HCT116 (cell line): ENCODE data around the gene PRDM7.

Source experiments
- ELF1 ChIP-seq: IDR thresholded peaks from 2 replicates; pipeline ENCODE4 v1.6.1; 2012; ENCODE audit warnings: low read depth, borderline replicate concordance
- EZH2 ChIP-seq: fragments of 200-600 bp; sonication (generic); IDR thresholded peaks from 2 replicates; pipeline ENCODE4 v1.6.1; 2017; ENCODE audit warnings: antibody characterized with exemption, mixed run types
- EZH2phosphoT487 ChIP-seq: fragments of 200-600 bp; IDR thresholded peaks from 2 replicates; pipeline ENCODE4 v1.6.1; 2018; ENCODE audit warnings: antibody characterized with exemption, borderline replicate concordance
- POLR2A ChIP-seq: IDR thresholded peaks from 2 replicates; pipeline ENCODE4 v1.7.0; 2011; ENCODE audit warnings: borderline replicate concordance; ENCODE audit not compliant: insufficient read depth, insufficient read length; ENCODE audit errors: extremely low read depth
- POLR2AphosphoS5 ChIP-seq: IDR thresholded peaks from 2 replicates; pipeline ENCODE4 v1.6.1; 2011; ENCODE audit warnings: mild to moderate bottlenecking, low read depth, low read length, moderate library complexity
- SIN3A ChIP-seq: IDR thresholded peaks from 2 replicates; pipeline ENCODE4 v1.6.1; 2012; ENCODE audit warnings: low read depth
- ZNF274 ChIP-seq: fragments of 200-500 bp; sonication (Bioruptor generic); IDR thresholded peaks from 2 replicates; pipeline ENCODE4 v1.6.1; 2014; ENCODE audit warnings: mild to moderate bottlenecking, low read depth, low read length, inconsistent platforms
- TF ChIP-seq, protein P1 (sequence below), 3 experiments: fragments of 200-600 bp in 1 of 3; sonication (generic) in 1 of 3; IDR thresholded peaks in 2 of 3; conservative IDR thresholded peaks in 1 of 3; 2 replicates each; pipeline ENCODE4 v1.5.1; 2012 to 2017; ENCODE audit warnings: low read depth in 2 of 3, low read length in 2 of 3, antibody characterized with exemption in 1 of 3, borderline replicate concordance in 1 of 3, control low read depth in 1 of 3, mild to moderate bottlenecking in 1 of 3, mixed read lengths in 1 of 3, mixed run types in 1 of 3, moderate library complexity in 1 of 3; ENCODE audit not compliant: insufficient read depth in 1 of 3
- TF ChIP-seq, protein P2 (sequence below): IDR thresholded peaks from 2 replicates; pipeline ENCODE4 v1.6.1; 2012; ENCODE audit warnings: low read depth
- TF ChIP-seq, protein P3 (sequence below): IDR thresholded peaks from 2 replicates; pipeline ENCODE4 v1.6.1; 2011; ENCODE audit warnings: mild to moderate bottlenecking, low read length, moderate library complexity; ENCODE audit not compliant: insufficient replicate concordance; ENCODE audit errors: extremely low read depth

DNA sequence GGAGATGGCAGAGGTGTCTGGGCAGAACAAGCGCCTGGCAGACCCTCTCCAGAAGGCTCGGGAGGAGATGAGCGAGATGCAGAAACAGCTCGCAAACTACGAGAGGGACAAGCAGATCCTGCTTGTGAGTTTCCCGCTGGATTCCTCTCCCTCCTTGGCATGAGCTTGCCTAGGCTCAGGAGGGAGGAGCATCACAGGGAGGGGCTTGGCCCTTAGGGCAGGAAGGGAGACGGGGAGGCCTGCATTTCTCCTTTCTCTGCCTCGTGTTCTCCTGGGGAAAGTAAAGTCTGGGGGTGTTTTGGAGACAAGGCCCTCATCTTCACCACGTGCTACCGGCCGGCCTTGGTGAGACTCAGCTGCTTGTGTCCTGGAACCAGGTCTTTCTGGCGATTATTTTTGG, 39.9 kb downstream of the PRDM7 start:
- TF ChIP-seq, protein P1, sequence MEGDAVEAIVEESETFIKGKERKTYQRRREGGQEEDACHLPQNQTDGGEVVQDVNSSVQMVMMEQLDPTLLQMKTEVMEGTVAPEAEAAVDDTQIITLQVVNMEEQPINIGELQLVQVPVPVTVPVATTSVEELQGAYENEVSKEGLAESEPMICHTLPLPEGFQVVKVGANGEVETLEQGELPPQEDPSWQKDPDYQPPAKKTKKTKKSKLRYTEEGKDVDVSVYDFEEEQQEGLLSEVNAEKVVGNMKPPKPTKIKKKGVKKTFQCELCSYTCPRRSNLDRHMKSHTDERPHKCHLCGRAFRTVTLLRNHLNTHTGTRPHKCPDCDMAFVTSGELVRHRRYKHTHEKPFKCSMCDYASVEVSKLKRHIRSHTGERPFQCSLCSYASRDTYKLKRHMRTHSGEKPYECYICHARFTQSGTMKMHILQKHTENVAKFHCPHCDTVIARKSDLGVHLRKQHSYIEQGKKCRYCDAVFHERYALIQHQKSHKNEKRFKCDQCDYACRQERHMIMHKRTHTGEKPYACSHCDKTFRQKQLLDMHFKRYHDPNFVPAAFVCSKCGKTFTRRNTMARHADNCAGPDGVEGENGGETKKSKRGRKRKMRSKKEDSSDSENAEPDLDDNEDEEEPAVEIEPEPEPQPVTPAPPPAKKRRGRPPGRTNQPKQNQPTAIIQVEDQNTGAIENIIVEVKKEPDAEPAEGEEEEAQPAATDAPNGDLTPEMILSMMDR (IDR thresholded peaks at IDR 0.05 in 2 of 3, conservative IDR thresholded peaks at IDR 0.05 in 1 of 3; ENCODE audit: borderline replicate concordance in 1 of 3, insufficient read depth in 1 of 3, low read depth in 2 of 3, low read length in 2 of 3) = no peak
- TF ChIP-seq SIN3A (no peak), ELF1 (no peak), EZH2 (no peak), POLR2AphosphoS5 (no peak), EZH2phosphoT487 (no peak), POLR2A (no peak), ZNF274 (no peak)
- TF ChIP-seq, protein P2, sequence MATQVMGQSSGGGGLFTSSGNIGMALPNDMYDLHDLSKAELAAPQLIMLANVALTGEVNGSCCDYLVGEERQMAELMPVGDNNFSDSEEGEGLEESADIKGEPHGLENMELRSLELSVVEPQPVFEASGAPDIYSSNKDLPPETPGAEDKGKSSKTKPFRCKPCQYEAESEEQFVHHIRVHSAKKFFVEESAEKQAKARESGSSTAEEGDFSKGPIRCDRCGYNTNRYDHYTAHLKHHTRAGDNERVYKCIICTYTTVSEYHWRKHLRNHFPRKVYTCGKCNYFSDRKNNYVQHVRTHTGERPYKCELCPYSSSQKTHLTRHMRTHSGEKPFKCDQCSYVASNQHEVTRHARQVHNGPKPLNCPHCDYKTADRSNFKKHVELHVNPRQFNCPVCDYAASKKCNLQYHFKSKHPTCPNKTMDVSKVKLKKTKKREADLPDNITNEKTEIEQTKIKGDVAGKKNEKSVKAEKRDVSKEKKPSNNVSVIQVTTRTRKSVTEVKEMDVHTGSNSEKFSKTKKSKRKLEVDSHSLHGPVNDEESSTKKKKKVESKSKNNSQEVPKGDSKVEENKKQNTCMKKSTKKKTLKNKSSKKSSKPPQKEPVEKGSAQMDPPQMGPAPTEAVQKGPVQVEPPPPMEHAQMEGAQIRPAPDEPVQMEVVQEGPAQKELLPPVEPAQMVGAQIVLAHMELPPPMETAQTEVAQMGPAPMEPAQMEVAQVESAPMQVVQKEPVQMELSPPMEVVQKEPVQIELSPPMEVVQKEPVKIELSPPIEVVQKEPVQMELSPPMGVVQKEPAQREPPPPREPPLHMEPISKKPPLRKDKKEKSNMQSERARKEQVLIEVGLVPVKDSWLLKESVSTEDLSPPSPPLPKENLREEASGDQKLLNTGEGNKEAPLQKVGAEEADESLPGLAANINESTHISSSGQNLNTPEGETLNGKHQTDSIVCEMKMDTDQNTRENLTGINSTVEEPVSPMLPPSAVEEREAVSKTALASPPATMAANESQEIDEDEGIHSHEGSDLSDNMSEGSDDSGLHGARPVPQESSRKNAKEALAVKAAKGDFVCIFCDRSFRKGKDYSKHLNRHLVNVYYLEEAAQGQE = no peak
- TF ChIP-seq, protein P3, sequence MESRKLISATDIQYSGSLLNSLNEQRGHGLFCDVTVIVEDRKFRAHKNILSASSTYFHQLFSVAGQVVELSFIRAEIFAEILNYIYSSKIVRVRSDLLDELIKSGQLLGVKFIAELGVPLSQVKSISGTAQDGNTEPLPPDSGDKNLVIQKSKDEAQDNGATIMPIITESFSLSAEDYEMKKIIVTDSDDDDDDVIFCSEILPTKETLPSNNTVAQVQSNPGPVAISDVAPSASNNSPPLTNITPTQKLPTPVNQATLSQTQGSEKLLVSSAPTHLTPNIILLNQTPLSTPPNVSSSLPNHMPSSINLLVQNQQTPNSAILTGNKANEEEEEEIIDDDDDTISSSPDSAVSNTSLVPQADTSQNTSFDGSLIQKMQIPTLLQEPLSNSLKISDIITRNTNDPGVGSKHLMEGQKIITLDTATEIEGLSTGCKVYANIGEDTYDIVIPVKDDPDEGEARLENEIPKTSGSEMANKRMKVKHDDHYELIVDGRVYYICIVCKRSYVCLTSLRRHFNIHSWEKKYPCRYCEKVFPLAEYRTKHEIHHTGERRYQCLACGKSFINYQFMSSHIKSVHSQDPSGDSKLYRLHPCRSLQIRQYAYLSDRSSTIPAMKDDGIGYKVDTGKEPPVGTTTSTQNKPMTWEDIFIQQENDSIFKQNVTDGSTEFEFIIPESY = no peak
